WTC11 (cell line): ENCODE data around the gene PGM2L1. TPM values are rescaled to one million over a fixed set of nuclear protein-coding genes. Genes with fewer than 3 reads are reported as not detected.

Experiments
- ATAC-seq: fragments of 200-7000 bp; cut with Tn5 transposase; 2 replicates; pipeline ENCODE4 v1.10.0; 2021; ENCODE audit warnings: mild to moderate bottlenecking, moderate library complexity
- CTCF ChIA-PET: fragments of 300-600 bp; sonication (Branson Sonifier 250); formaldehyde crosslinking; loops from one replicate; lab custom pipeline; 2021; ENCODE audit warnings: antibody characterized with exemption; lab: Charles Lee
- POLR2A ChIA-PET: fragments of 350-600 bp; sonication (Branson Sonifier 250); formaldehyde crosslinking; loops from one replicate; lab custom pipeline; 2021; ENCODE audit warnings: antibody characterized with exemption; lab: Charles Lee
- DNase-seq: peaks from one replicate; pipeline ENCODE4 v3.0.0; 2021; ENCODE audit warnings: low spot score
- H3K27ac Mint-ChIP-seq: 2 replicates; pipeline ENCODE4 v1.8.0; 2021; ENCODE audit warnings: mixed read lengths
- H3K27me3 Mint-ChIP-seq: 2 replicates; pipeline ENCODE4 v1.8.0; 2021; ENCODE audit warnings: low read depth, mild to moderate bottlenecking, moderate library complexity, mixed read lengths
- H3K36me3 Mint-ChIP-seq: 2 replicates; pipeline ENCODE4 v1.8.0; 2021; ENCODE audit warnings: mixed read lengths
- H3K4me1 Mint-ChIP-seq: 2 replicates; pipeline ENCODE4 v1.8.0; 2022; ENCODE audit warnings: mixed read lengths
- H3K4me3 Mint-ChIP-seq: 2 replicates; pipeline ENCODE4 v1.8.0; 2021; ENCODE audit warnings: mild to moderate bottlenecking, moderate library complexity, mixed read lengths
- H3K9me3 Mint-ChIP-seq: 2 replicates; pipeline ENCODE4 v1.8.0; 2021; ENCODE audit warnings: mixed read lengths
- CREB1 ChIP-seq: sonication (generic); formaldehyde crosslinking; IDR thresholded peaks from 2 replicates; pipeline ENCODE4 v1.8.0; 2023; ENCODE audit warnings: mild to moderate bottlenecking, missing genetic modification reagents
- CREM ChIP-seq: sonication (generic); formaldehyde crosslinking; IDR thresholded peaks from 2 replicates; pipeline ENCODE4 v1.8.1; 2022; ENCODE audit warnings: mild to moderate bottlenecking, missing genetic modification reagents, moderate library complexity
- FOXK1 ChIP-seq: sonication (generic); formaldehyde crosslinking; IDR thresholded peaks from 2 replicates; pipeline ENCODE4 v1.8.0; 2022; ENCODE audit warnings: mild to moderate bottlenecking, moderate library complexity, missing genetic modification reagents
- FOXP1 ChIP-seq: sonication (generic); formaldehyde crosslinking; IDR thresholded peaks from 2 replicates; pipeline ENCODE4 v1.8.0; 2022; ENCODE audit warnings: missing genetic modification reagents, mild to moderate bottlenecking, moderate library complexity, borderline replicate concordance
- IRF2 ChIP-seq: sonication (generic); formaldehyde crosslinking; IDR thresholded peaks from 2 replicates; pipeline ENCODE4 v1.8.0; 2022; ENCODE audit warnings: low read depth, missing genetic modification reagents, borderline replicate concordance
- JAZF1 ChIP-seq: fragments of 250-450 bp; sonication (Bioruptor Pico); IDR thresholded peaks from 2 replicates; pipeline ENCODE4 v1.9.0; 2021; ENCODE audit warnings: moderate library complexity, mild to moderate bottlenecking, inconsistent platforms
- MXD4 ChIP-seq: fragments of 250-450 bp; sonication (Bioruptor Pico); IDR thresholded peaks from 2 replicates; pipeline ENCODE4 v1.8.0; 2021; ENCODE audit warnings: mild to moderate bottlenecking, moderate library complexity, borderline replicate concordance
- RORB ChIP-seq: fragments of 250-450 bp; sonication (Bioruptor Pico); IDR thresholded peaks from 2 replicates; pipeline ENCODE4 v1.9.0; 2021; ENCODE audit warnings: mild to moderate bottlenecking
- SOX15 ChIP-seq: fragments of 250-450 bp; sonication (Bioruptor Pico); IDR thresholded peaks from 2 replicates; pipeline ENCODE4 v1.9.0; 2021; ENCODE audit warnings: mild to moderate bottlenecking
- SP1 ChIP-seq: sonication (generic); formaldehyde crosslinking; conservative IDR thresholded peaks from 2 replicates; pipeline ENCODE4 v1.8.1; 2022; ENCODE audit warnings: missing genetic modification reagents
- TP53 ChIP-seq: sonication (generic); formaldehyde crosslinking; IDR thresholded peaks from 2 replicates; pipeline ENCODE4 v1.8.1; 2023; ENCODE audit warnings: mild to moderate bottlenecking, missing genetic modification reagents
- ZNF416 ChIP-seq: fragments of 250-450 bp; sonication (Bioruptor Pico); IDR thresholded peaks from 2 replicates; pipeline ENCODE4 v1.9.0; 2021; ENCODE audit warnings: mild to moderate bottlenecking, inconsistent platforms
- ZNF423 ChIP-seq: fragments of 250-450 bp; sonication (Bioruptor Pico); IDR thresholded peaks from 2 replicates; pipeline ENCODE4 v2.1.2; 2022; ENCODE audit warnings: mild to moderate bottlenecking, moderate library complexity
- total RNA-seq: library from RNA; stranded (reverse); gene quantifications from 3 replicates; pipeline ENCODE4 v1.2.3, GENCODE V29; 2021
- TF ChIP-seq, protein P1 (sequence below): sonication (generic); formaldehyde crosslinking; conservative IDR thresholded peaks from 2 replicates; pipeline ENCODE4 v1.8.1; 2022; ENCODE audit warnings: mild to moderate bottlenecking, missing genetic modification reagents
- TF ChIP-seq, protein P2 (sequence below): sonication (generic); formaldehyde crosslinking; IDR thresholded peaks from 2 replicates; pipeline ENCODE4 v1.8.1; 2023; ENCODE audit warnings: mild to moderate bottlenecking, moderate library complexity, missing genetic modification reagents
- TF ChIP-seq, protein P3 (sequence below): sonication (generic); formaldehyde crosslinking; IDR thresholded peaks from 2 replicates; pipeline ENCODE4 v1.8.0; 2022; ENCODE audit warnings: mild to moderate bottlenecking, missing genetic modification reagents
- TF ChIP-seq, protein P4 (sequence below): fragments of 250-450 bp; sonication (Bioruptor Pico); IDR thresholded peaks from 2 replicates; pipeline ENCODE4 v1.9.0; 2021; ENCODE audit warnings: moderate library complexity, mild to moderate bottlenecking, inconsistent platforms, borderline replicate concordance
- TF ChIP-seq, protein P5 (sequence below): sonication (generic); formaldehyde crosslinking; IDR thresholded peaks from 2 replicates; pipeline ENCODE4 v1.8.0; 2023; ENCODE audit warnings: missing genetic modification reagents, mild to moderate bottlenecking, borderline replicate concordance
- TF ChIP-seq, protein P6 (sequence below): sonication (generic); formaldehyde crosslinking; IDR thresholded peaks from 2 replicates; pipeline ENCODE4 v1.8.1; 2023; ENCODE audit warnings: mild to moderate bottlenecking, missing genetic modification reagents

Gene PGM2L1
- total RNA-seq, 1 experiment from 2014 or later = 34.1 TPM

DNA sequence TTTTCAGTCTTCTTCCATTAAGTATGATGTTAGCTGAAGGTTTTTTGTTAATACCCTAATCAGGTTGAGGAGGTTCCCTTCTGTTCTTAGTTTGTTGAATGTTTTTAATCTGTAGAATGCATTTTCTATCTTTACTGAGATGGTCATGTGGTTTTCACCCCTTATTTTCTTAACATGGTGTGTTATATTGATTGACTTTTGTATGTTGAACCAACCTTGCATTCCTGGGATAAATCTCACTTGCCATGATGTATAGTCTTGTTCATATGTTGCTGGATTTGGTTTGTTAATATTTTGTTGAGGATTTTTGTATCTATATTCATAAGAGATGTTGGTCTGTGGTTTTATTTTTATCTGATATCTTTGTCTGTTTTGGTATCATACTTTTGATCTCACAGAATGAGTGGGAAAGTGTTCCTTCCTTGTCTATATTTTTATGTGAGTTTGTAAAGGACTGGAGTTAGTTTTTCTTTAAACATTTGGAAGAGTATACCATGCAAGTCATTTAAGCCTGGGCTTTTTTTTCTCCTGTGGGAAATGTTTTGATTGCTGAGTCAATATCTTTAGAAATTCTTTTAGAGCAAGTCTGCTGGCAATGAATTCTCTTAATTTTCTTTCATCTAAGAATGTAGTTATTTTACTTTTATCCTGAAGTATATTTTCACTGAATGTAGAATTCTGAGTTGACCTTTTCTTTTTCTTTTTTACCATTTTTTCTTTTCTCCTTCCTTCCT, 81.3 kb downstream of the PGM2L1 start:
- no peak overlapping the region for H3K27ac Mint-ChIP-seq
- H3K4me3 Mint-ChIP-seq = no peak overlapping the region
- TF ChIP-seq, protein P1, sequence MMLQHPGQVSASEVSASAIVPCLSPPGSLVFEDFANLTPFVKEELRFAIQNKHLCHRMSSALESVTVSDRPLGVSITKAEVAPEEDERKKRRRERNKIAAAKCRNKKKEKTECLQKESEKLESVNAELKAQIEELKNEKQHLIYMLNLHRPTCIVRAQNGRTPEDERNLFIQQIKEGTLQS (CRISPR knock-in tag) = no peak
- no peak for TF ChIP-seq ZNF423 (CRISPR knock-in tag)
- TF ChIP-seq, protein P2, sequence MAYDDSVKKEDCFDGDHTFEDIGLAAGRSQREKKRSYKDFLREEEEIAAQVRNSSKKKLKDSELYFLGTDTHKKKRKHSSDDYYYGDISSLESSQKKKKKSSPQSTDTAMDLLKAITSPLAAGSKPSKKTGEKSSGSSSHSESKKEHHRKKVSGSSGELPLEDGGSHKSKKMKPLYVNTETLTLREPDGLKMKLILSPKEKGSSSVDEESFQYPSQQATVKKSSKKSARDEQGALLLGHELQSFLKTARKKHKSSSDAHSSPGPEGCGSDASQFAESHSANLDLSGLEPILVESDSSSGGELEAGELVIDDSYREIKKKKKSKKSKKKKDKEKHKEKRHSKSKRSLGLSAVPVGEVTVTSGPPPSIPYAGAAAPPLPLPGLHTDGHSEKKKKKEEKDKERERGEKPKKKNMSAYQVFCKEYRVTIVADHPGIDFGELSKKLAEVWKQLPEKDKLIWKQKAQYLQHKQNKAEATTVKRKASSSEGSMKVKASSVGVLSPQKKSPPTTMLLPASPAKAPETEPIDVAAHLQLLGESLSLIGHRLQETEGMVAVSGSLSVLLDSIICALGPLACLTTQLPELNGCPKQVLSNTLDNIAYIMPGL = no peak
- TF ChIP-seq SP1 (CRISPR knock-in tag) = no peak
- TF ChIP-seq IRF2 (CRISPR knock-in tag) = no peak
- no peak for TF ChIP-seq RORB (CRISPR knock-in tag)
- TF ChIP-seq, protein P3, sequence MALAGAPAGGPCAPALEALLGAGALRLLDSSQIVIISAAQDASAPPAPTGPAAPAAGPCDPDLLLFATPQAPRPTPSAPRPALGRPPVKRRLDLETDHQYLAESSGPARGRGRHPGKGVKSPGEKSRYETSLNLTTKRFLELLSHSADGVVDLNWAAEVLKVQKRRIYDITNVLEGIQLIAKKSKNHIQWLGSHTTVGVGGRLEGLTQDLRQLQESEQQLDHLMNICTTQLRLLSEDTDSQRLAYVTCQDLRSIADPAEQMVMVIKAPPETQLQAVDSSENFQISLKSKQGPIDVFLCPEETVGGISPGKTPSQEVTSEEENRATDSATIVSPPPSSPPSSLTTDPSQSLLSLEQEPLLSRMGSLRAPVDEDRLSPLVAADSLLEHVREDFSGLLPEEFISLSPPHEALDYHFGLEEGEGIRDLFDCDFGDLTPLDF (CRISPR knock-in tag) = no peak
- TF ChIP-seq ZNF416 (CRISPR knock-in tag) = no peak
- POLR2A ChIA-PET = no interaction called here
- ATAC-seq (no peak), DNase-seq (no peak)
- peaks cover 19% of the 10 kb centered on the region for H3K9me3 Mint-ChIP-seq
- peaks cover 9% of the 10 kb centered on the region; the same call in 1 of the 2 replicates for H3K36me3 Mint-ChIP-seq
- peaks cover 31% of the 10 kb centered on the region for H3K27me3 Mint-ChIP-seq
- H3K4me1 Mint-ChIP-seq = peaks cover 5% of the 10 kb centered on the region
- CTCF ChIA-PET = no interaction called here

DNA sequence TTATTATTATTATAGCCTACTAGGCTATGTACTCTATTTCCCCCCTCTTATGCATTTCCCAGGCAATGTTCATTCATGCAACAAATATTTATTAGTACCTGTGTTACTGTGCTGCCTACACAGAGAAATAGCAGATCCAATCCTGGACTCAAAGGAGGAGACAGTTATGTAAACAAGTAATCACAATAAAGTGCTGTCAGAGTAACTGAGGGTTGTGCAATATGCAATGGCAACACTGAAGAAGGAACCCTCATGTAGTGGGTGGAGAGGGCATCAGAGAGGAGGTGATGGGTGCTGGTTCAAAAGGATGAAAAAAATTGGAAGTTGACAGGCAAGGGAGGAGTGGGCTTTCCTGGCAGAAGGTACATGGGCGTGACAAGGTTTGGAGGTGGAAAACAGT, 85.9 kb downstream of the PGM2L1 start:
- ChIA-PET POLR2A (no interaction called here), CTCF (interaction anchor here (2.1 kb wide), 1 partner anchor 9 kb away, joined by 10 read pairs; no protein-coding TSS in a partner anchor)
- no peak for ATAC-seq
- TF ChIP-seq TP53 (CRISPR knock-in tag) (no peak), FOXK1 (no peak)
- TF ChIP-seq, protein P4, sequence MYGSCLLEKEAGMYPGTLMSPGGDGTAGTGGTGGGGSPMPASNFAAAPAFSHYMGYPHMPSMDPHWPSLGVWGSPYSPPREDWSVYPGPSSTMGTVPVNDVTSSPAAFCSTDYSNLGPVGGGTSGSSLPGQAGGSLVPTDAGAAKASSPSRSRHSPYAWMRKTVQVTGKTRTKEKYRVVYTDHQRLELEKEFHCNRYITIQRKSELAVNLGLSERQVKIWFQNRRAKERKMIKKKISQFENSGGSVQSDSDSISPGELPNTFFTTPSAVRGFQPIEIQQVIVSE (CRISPR knock-in tag) = no peak
- no peak overlapping the region for H3K4me3 Mint-ChIP-seq
- peaks cover 9% of the 10 kb centered on the region for H3K4me1 Mint-ChIP-seq
- H3K27ac Mint-ChIP-seq = no peak overlapping the region
- H3K9me3 Mint-ChIP-seq = peaks cover 10% of the 10 kb centered on the region
- peaks cover 7% of the 10 kb centered on the region; the same call in 1 of the 2 replicates for H3K36me3 Mint-ChIP-seq
- peaks cover 58% of the 10 kb centered on the region for H3K27me3 Mint-ChIP-seq
- DNase-seq = no peak

DNA sequence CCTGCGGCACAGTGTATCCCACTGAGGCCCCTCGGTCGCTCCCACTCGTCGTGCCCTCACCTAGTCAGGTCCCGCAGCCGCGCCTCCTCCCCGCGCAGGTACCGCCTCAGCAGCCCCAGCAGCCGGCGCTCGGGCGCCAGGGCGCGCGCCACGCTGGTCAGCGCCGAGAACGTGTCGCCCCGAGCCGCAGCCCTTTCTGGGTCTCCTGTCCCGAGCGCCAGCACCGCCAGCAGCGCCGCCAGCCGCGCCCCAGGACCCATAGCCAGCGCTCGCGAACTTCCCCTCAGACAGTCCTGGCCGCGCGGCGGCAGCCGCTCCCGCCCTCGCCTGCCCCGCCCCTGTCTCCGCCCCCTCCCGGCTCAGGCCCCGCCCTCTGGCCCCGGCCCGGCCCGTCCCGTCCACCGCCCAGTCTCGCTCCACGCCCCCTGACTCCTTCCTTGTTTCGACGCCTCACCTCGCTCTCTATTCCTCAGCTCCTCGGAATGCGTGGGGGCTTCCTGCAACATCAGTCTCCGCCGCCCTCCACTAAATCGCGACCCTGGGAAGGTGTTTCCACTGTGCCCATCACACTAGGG, 86.8 kb downstream of the PGM2L1 start, which contains the start of gene P4HA3:
TSS of gene P4HA3 (minus strand) at position 289 of the 575 bp plus-strand sequence. CDS start at position 260, 29 bp downstream.
- POLR2A ChIA-PET = interaction anchor here (0.5 kb wide), 1 partner anchor 874 kb away, joined by 3 read pairs; no protein-coding TSS in a partner anchor
- peaks cover 1% of the 10 kb centered on the region for H3K9me3 Mint-ChIP-seq
- CTCF ChIA-PET = interaction anchor here (0.9 to 1.0 kb wide), 2 partner anchors 10 to 56 kb away, joined by 4 to 7 read pairs; no protein-coding TSS in a partner anchor
- ATAC-seq (peak; percentile 97), DNase-seq (peak; percentile 85)
- no peak within 1 kb of the TSS for H3K27ac Mint-ChIP-seq
- H3K4me3 Mint-ChIP-seq = peak within 1 kb of the TSS; percentile 74
- peaks cover 61% of the 10 kb centered on the region for H3K27me3 Mint-ChIP-seq
- H3K4me1 Mint-ChIP-seq = peaks cover 9% of the 10 kb centered on the region
- H3K36me3 Mint-ChIP-seq = 0 out of 2 replicates have a peak, but pooled peaks cover under 1% of the 10 kb centered on the region
- TF ChIP-seq JAZF1 (CRISPR knock-in tag) (no peak), MXD4 (no peak), CREM (CRISPR knock-in tag) (no peak), CREB1 (CRISPR knock-in tag) (no peak), SOX15 (CRISPR knock-in tag) (no peak), FOXP1 (CRISPR knock-in tag) (peak; percentile 33; the same call in 1 of the 2 replicates)
- TF ChIP-seq, protein P4 (CRISPR knock-in tag) = no peak
- TF ChIP-seq, protein P5, sequence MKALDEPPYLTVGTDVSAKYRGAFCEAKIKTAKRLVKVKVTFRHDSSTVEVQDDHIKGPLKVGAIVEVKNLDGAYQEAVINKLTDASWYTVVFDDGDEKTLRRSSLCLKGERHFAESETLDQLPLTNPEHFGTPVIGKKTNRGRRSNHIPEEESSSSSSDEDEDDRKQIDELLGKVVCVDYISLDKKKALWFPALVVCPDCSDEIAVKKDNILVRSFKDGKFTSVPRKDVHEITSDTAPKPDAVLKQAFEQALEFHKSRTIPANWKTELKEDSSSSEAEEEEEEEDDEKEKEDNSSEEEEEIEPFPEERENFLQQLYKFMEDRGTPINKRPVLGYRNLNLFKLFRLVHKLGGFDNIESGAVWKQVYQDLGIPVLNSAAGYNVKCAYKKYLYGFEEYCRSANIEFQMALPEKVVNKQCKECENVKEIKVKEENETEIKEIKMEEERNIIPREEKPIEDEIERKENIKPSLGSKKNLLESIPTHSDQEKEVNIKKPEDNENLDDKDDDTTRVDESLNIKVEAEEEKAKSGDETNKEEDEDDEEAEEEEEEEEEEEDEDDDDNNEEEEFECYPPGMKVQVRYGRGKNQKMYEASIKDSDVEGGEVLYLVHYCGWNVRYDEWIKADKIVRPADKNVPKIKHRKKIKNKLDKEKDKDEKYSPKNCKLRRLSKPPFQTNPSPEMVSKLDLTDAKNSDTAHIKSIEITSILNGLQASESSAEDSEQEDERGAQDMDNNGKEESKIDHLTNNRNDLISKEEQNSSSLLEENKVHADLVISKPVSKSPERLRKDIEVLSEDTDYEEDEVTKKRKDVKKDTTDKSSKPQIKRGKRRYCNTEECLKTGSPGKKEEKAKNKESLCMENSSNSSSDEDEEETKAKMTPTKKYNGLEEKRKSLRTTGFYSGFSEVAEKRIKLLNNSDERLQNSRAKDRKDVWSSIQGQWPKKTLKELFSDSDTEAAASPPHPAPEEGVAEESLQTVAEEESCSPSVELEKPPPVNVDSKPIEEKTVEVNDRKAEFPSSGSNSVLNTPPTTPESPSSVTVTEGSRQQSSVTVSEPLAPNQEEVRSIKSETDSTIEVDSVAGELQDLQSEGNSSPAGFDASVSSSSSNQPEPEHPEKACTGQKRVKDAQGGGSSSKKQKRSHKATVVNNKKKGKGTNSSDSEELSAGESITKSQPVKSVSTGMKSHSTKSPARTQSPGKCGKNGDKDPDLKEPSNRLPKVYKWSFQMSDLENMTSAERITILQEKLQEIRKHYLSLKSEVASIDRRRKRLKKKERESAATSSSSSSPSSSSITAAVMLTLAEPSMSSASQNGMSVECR (CRISPR knock-in tag) = 0 out of 2 replicates have a peak, but pooled peaks have one; percentile 45
- TF ChIP-seq, protein P6, sequence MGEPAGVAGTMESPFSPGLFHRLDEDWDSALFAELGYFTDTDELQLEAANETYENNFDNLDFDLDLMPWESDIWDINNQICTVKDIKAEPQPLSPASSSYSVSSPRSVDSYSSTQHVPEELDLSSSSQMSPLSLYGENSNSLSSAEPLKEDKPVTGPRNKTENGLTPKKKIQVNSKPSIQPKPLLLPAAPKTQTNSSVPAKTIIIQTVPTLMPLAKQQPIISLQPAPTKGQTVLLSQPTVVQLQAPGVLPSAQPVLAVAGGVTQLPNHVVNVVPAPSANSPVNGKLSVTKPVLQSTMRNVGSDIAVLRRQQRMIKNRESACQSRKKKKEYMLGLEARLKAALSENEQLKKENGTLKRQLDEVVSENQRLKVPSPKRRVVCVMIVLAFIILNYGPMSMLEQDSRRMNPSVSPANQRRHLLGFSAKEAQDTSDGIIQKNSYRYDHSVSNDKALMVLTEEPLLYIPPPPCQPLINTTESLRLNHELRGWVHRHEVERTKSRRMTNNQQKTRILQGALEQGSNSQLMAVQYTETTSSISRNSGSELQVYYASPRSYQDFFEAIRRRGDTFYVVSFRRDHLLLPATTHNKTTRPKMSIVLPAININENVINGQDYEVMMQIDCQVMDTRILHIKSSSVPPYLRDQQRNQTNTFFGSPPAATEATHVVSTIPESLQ (CRISPR knock-in tag) = no peak
